ENCODE measurements around the gene PDE6C.

DNA sequence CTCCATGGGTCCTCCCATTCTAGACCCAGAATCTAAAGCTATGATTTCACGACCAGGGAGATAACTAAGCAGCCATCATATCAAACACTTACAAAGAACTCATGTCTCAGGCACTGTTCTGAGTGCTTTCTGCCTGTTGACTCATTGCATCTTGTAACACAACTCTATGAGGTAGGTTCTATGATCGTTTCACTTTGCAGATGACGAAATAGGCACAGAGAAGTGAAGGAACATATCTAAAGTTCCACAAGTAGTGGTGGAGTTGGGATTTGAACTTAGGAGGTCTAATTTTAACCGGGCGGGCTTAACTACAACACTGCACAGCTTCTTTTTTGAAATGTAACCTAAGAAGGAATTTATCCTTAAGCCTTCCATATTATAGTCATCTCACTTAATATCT, 14.2 kb upstream of the PDE6C start:
- TF ChIP-seq, protein P1, sequence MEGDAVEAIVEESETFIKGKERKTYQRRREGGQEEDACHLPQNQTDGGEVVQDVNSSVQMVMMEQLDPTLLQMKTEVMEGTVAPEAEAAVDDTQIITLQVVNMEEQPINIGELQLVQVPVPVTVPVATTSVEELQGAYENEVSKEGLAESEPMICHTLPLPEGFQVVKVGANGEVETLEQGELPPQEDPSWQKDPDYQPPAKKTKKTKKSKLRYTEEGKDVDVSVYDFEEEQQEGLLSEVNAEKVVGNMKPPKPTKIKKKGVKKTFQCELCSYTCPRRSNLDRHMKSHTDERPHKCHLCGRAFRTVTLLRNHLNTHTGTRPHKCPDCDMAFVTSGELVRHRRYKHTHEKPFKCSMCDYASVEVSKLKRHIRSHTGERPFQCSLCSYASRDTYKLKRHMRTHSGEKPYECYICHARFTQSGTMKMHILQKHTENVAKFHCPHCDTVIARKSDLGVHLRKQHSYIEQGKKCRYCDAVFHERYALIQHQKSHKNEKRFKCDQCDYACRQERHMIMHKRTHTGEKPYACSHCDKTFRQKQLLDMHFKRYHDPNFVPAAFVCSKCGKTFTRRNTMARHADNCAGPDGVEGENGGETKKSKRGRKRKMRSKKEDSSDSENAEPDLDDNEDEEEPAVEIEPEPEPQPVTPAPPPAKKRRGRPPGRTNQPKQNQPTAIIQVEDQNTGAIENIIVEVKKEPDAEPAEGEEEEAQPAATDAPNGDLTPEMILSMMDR (IDR thresholded peaks at IDR 0.05) = no peak
- TF ChIP-seq POLR2A (IDR thresholded peaks at IDR 0.05) (no peak), EP300 (IDR thresholded peaks at IDR 0.05) (no peak)

All from tibial nerve (tissue), 4 donors.